Muscle layer of colon (tissue), 2 donors: ENCODE measurements around the gene EEPD1.
"Not testable (repeated sequence)": the region's sequence is repeated elsewhere in the genome, so short reads cannot be mapped to it uniquely, and the experiment has no call there.

Experiments used
- H3K27ac ChIP-seq: one replicate; pipeline ENCODE4 v1.7.0; 2013; ENCODE audit warnings: low read depth, mild to moderate bottlenecking, low read length, moderate library complexity
- H3K27me3 ChIP-seq, 2 donors: one replicate each; pipeline ENCODE4 v1.7.0; 2013; ENCODE audit warnings: low read length in 2 of 2, mild to moderate bottlenecking in 2 of 2; ENCODE audit not compliant: insufficient read depth in 2 of 2, control insufficient read depth in 1 of 2
- H3K36me3 ChIP-seq: one replicate; pipeline ENCODE4 v1.7.0; 2013; ENCODE audit warnings: mild to moderate bottlenecking, low read length; ENCODE audit not compliant: insufficient read depth
- H3K4me1 ChIP-seq: one replicate; pipeline ENCODE4 v1.7.0; 2013; ENCODE audit warnings: mild to moderate bottlenecking, low read length; ENCODE audit not compliant: insufficient read depth
- H3K4me3 ChIP-seq, 2 donors: one replicate each; pipeline ENCODE4 v1.7.0; 2013; ENCODE audit warnings: low read length in 2 of 2, low read depth in 1 of 2, mild to moderate bottlenecking in 1 of 2, moderate library complexity in 1 of 2
- H3K9ac ChIP-seq: one replicate; pipeline ENCODE4 v1.7.0; 2013; ENCODE audit warnings: low read length
- H3K9me3 ChIP-seq: one replicate; pipeline ENCODE4 v1.7.0; 2013; ENCODE audit warnings: mild to moderate bottlenecking, low read length
- donor health status: abdominal sarcoma.
- donor health status: Adenocarcinoma of cecum.

Gene EEPD1

GRCh38 chr7:36116347-36117202, 36.5 kb upstream of the EEPD1 start:
- H3K36me3 ChIP-seq = no peaks in the 10 kb centered on the region
- H3K9me3 ChIP-seq = no peaks in the 10 kb centered on the region
- peaks cover 22% of the 10 kb centered on the region for H3K4me1 ChIP-seq
- H3K9ac ChIP-seq = no peak overlapping the region
- no peak overlapping the region for H3K27ac ChIP-seq
- no peaks in the 10 kb centered on the region for H3K27me3 ChIP-seq
- no peak overlapping the region for H3K4me3 ChIP-seq

GRCh38 chr7:36117203-36117840, 35.7 kb upstream of the EEPD1 start:
- H3K4me1 ChIP-seq = peaks cover 22% of the 10 kb centered on the region
- no peaks in the 10 kb centered on the region for H3K36me3 ChIP-seq
- no peak overlapping the region for H3K27ac ChIP-seq
- H3K27me3 ChIP-seq = no peaks in the 10 kb centered on the region
- H3K9me3 ChIP-seq = no peaks in the 10 kb centered on the region
- no peak overlapping the region for H3K9ac ChIP-seq
- H3K4me3 ChIP-seq = no peak overlapping the region

GRCh38 chr7:36118344-36118743, 34.7 kb upstream of the EEPD1 start:
- no peak overlapping the region for H3K4me3 ChIP-seq
- no peak overlapping the region for H3K27ac ChIP-seq
- no peak overlapping the region for H3K9ac ChIP-seq
- H3K27me3 ChIP-seq = no peaks in the 10 kb centered on the region
- H3K36me3 ChIP-seq = no peaks in the 10 kb centered on the region
- H3K4me1 ChIP-seq = peaks cover 22% of the 10 kb centered on the region
- no peaks in the 10 kb centered on the region for H3K9me3 ChIP-seq

- no peaks in the 10 kb centered on the region for H3K36me3 ChIP-seq
- H3K27ac ChIP-seq = no peak overlapping the region
- H3K27me3 ChIP-seq = no peaks in the 10 kb centered on the region
- H3K4me3 ChIP-seq = no peak overlapping the region
- peaks cover 22% of the 10 kb centered on the region for H3K4me1 ChIP-seq
- H3K9me3 ChIP-seq = no peaks in the 10 kb centered on the region
- no peak overlapping the region for H3K9ac ChIP-seq
These were observed 33.9 kb upstream of the EEPD1 start for GRCh38 chr7:36119005-36119706.

GRCh38 chr7:36119983-36120646, 32.9 kb upstream of the EEPD1 start:
- not testable (repeated sequence) for H3K4me3 ChIP-seq, H3K36me3 ChIP-seq, H3K27me3 ChIP-seq, H3K9me3 ChIP-seq, H3K9ac ChIP-seq, H3K27ac ChIP-seq
- peaks cover 22% of the 10 kb centered on the region for H3K4me1 ChIP-seq

GRCh38 chr7:36125630-36126029, 27.4 kb upstream of the EEPD1 start:
- H3K9ac ChIP-seq, H3K4me3 ChIP-seq, H3K27ac ChIP-seq, H3K27me3 ChIP-seq, H3K36me3 ChIP-seq, H3K9me3 ChIP-seq: not testable (repeated sequence)
- peaks cover 16% of the 10 kb centered on the region for H3K4me1 ChIP-seq

GRCh38 chr7:36127075-36127740, 25.8 kb upstream of the EEPD1 start:
- H3K27me3 ChIP-seq = no peaks in the 10 kb centered on the region
- H3K36me3 ChIP-seq = no peaks in the 10 kb centered on the region
- peaks cover 16% of the 10 kb centered on the region for H3K4me1 ChIP-seq
- no peak overlapping the region for H3K4me3 ChIP-seq
- no peak overlapping the region for H3K27ac ChIP-seq
- no peak overlapping the region for H3K9ac ChIP-seq
- H3K9me3 ChIP-seq = no peaks in the 10 kb centered on the region

- no peaks in the 10 kb centered on the region for H3K27me3 ChIP-seq
- H3K9ac ChIP-seq = no peak overlapping the region
- H3K4me3 ChIP-seq = no peak overlapping the region
- peaks cover 16% of the 10 kb centered on the region for H3K4me1 ChIP-seq
- H3K36me3 ChIP-seq = no peaks in the 10 kb centered on the region
- peak overlapping the region; percentile 35 for H3K27ac ChIP-seq
- no peaks in the 10 kb centered on the region for H3K9me3 ChIP-seq
These were observed 24.5 kb upstream of the EEPD1 start for GRCh38 chr7:36128448-36129047.

- no peaks in the 10 kb centered on the region for H3K27me3 ChIP-seq
- no peaks in the 10 kb centered on the region for H3K9me3 ChIP-seq
- H3K36me3 ChIP-seq = no peaks in the 10 kb centered on the region
- no peak overlapping the region for H3K9ac ChIP-seq
- H3K4me1 ChIP-seq = peaks cover 16% of the 10 kb centered on the region
- H3K4me3 ChIP-seq = no peak overlapping the region
- H3K27ac ChIP-seq = no peak overlapping the region
These were observed 24.0 kb upstream of the EEPD1 start for GRCh38 chr7:36129048-36129534.

- Histone ChIP-seq H3K36me3 (no peaks in the 10 kb centered on the region), H3K27me3 (no peaks in the 10 kb centered on the region), H3K4me1 (peaks cover 16% of the 10 kb centered on the region), H3K27ac (no peak overlapping the region), H3K9me3 (no peaks in the 10 kb centered on the region), H3K4me3 (no peak overlapping the region), H3K9ac (no peak overlapping the region)
These were observed 22.7 kb upstream of the EEPD1 start for GRCh38 chr7:36130236-36130945.
